ENCODE data around the gene ZDHHC19. TPM values are rescaled to one million over a fixed set of nuclear protein-coding genes. Genes with fewer than 3 reads are reported as not detected.

Gene ZDHHC19
- total RNA-seq, 1 experiment from 2014 or later, result not detected

Other genes starting within 250 kb of the ZDHHC19 start
- 195 and 212 TPM in 2 replicates for gene TFRC, start 129.3 kb downstream of the ZDHHC19 start, total RNA-seq (2014; rRNA removed; shearing (Covaris generic))
- not detected in 2 replicates for gene SLC51A, start 5.1 kb upstream of the ZDHHC19 start, total RNA-seq (2014; rRNA removed; shearing (Covaris generic))
- gene PCYT1A, start 76.3 kb upstream of the ZDHHC19 start, total RNA-seq (2014; rRNA removed; shearing (Covaris generic)), result 68.6 and 76.3 TPM in 2 replicates
- gene DYNLT2B, start 106.8 kb upstream of the ZDHHC19 start, total RNA-seq (2014; rRNA removed; shearing (Covaris generic)), result 14.2 and 25.0 TPM in 2 replicates
- 0.36 and 1.2 TPM in 2 replicates for gene TM4SF19, start 127.0 kb upstream of the ZDHHC19 start, total RNA-seq (2014; rRNA removed; shearing (Covaris generic))
- 11.5 and 13.7 TPM in 2 replicates for gene UBXN7, start 221.0 kb upstream of the ZDHHC19 start, total RNA-seq (2014; rRNA removed; shearing (Covaris generic))

All from Daoy (cell line).